Kidney (tissue), 14 donors: ENCODE data around the gene WDSUB1. TPM values are rescaled to one million over a fixed set of nuclear protein-coding genes. Genes with fewer than 3 reads are reported as not detected.

Source experiments
- DNase-seq, 5 donors: peaks; one replicate each; pipeline ENCODE4 v3.0.0-alpha.2; 2013 to 2020
- FAIRE-seq: peaks from 2 replicates; lab custom pipeline; 2012; peaks lifted over from hg19 to GRCh38; lab: Jason Lieb, UNC
- H3K27ac ChIP-seq, 2 donors: one replicate each; pipeline ENCODE4 v1.7.0; 2013; ENCODE audit warnings: low read depth in 2 of 2, low read length in 2 of 2, inconsistent platforms in 1 of 2
- H3K27me3 ChIP-seq: one replicate; pipeline ENCODE4 v1.7.1; 2013; ENCODE audit warnings: low read length, inconsistent platforms; ENCODE audit not compliant: control insufficient read depth, insufficient read depth
- H3K36me3 ChIP-seq, 3 donors: one replicate each; pipeline versions ENCODE4 v1.7.0 to v1.7.1; 2013; ENCODE audit warnings: low read length in 3 of 3, control low read depth in 1 of 3, inconsistent platforms in 1 of 3; ENCODE audit not compliant: insufficient read depth in 3 of 3, control insufficient read depth in 2 of 3
- H3K4me1 ChIP-seq, 3 donors: one replicate each; pipeline versions ENCODE4 v1.7.0 to v1.7.1; 2013; ENCODE audit warnings: low read length in 3 of 3, inconsistent platforms in 1 of 3, low read depth in 1 of 3; ENCODE audit not compliant: control insufficient read depth in 2 of 3, insufficient read depth in 2 of 3
- H3K4me3 ChIP-seq, 3 donors: one replicate each; pipeline versions ENCODE4 v1.7.0 to v1.8.1; 2013; ENCODE audit warnings: low read length in 3 of 3, control low read depth in 1 of 3, inconsistent platforms in 1 of 3
- H3K9ac ChIP-seq, 3 donors: one replicate each; pipeline versions ENCODE4 v1.7.0 to v1.7.1; 2013; ENCODE audit warnings: low read length in 3 of 3, control low read depth in 1 of 3, inconsistent platforms in 1 of 3
- H3K9me3 ChIP-seq, 3 donors: one replicate each; pipeline versions ENCODE4 v1.7.0 to v1.7.1; 2013; ENCODE audit warnings: low read length in 3 of 3, control low read depth in 1 of 3, inconsistent platforms in 1 of 3; ENCODE audit not compliant: control insufficient read depth in 2 of 3, insufficient read depth in 1 of 3
- intact Hi-C: fragments of 100-400 bp; cut with DNase I; formaldehyde crosslinking; loops from one replicate; pipeline ENCODE4 v1.11.1; 2022
- polyA plus RNA-seq: library from polyadenylated mRNA; stranded (reverse); fragments of 350-450 nt; fragmentation: Illumina TruSeq; extraction: RNeasy Lipid Tissue Mini Kit (QIAGEN cat#74804); gene quantifications from one replicate; pipeline ENCODE4 v1.2.3, GENCODE V29; 2014; ENCODE audit warnings: low read depth, low replicate concordance; ENCODE audit not compliant: insufficient read depth
- total RNA-seq: library from RNA; stranded (reverse); fragmentation: NEBNext Ultra II Directional; extraction: Animal tissue kit (Norgen Biotek cat#: 25700); gene quantifications from one replicate; pipeline ENCODE4 v1.2.1, GENCODE V29; 2021
- TF ChIP-seq, protein P1 (sequence below): IDR thresholded peaks from 3 replicates; pipeline ENCODE4 v1.5.1; 2012; ENCODE audit warnings: mild to moderate bottlenecking, moderate library complexity, borderline replicate concordance; ENCODE audit not compliant: insufficient read depth; ENCODE audit errors: extremely low read depth
- donor health status: control.
- donor health status: control.
- donor health status: control.
- donor health status: control.
- donor health status: control.
- donor health status: DM: yes; HTN: yes; CAD: no.
- donor health status: Normal renal cell carcinoma (clear cell type).

Gene WDSUB1
- total and polyA plus RNA-seq, 2 donors from 2014 or later, result 11.6 to 22.1 TPM

DNA sequence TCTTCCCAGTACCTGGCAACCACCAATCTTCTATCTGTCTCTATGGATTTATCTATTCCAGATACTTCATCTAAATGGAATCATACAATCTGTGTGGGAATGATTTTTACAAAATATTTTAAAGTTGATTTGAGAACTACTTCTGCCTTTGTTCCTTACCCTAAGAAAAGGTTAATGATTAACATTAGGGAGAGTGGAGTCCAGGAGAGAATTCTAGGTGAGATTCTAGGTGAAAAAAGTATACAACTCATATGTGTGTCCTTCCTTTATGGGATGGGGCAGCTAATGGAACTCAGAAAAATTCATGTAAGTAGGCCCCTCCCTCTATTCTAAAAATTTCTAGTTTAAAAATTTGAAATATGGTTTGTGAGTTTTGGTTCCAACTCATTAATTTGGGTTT lies 35.9 kb upstream of the WDSUB1 start:
- Histone ChIP-seq H3K9me3 (no peaks in the 10 kb centered on the region), H3K9ac (no peak overlapping the region), H3K36me3 (peaks cover 0 to 3% (median 3%) of the 10 kb centered on the region in 3 donors), H3K27ac (no peak overlapping the region), H3K27me3 (no peaks in the 10 kb centered on the region), H3K4me1 (peaks cover 0 to 10% (median 0%) of the 10 kb centered on the region in 3 donors), H3K4me3 (no peak overlapping the region)
- DNase-seq (no peak), FAIRE-seq (no peak)
- intact Hi-C loops, result no loop called here
- TF ChIP-seq, protein P1, sequence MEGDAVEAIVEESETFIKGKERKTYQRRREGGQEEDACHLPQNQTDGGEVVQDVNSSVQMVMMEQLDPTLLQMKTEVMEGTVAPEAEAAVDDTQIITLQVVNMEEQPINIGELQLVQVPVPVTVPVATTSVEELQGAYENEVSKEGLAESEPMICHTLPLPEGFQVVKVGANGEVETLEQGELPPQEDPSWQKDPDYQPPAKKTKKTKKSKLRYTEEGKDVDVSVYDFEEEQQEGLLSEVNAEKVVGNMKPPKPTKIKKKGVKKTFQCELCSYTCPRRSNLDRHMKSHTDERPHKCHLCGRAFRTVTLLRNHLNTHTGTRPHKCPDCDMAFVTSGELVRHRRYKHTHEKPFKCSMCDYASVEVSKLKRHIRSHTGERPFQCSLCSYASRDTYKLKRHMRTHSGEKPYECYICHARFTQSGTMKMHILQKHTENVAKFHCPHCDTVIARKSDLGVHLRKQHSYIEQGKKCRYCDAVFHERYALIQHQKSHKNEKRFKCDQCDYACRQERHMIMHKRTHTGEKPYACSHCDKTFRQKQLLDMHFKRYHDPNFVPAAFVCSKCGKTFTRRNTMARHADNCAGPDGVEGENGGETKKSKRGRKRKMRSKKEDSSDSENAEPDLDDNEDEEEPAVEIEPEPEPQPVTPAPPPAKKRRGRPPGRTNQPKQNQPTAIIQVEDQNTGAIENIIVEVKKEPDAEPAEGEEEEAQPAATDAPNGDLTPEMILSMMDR, result no peak

GRCh38 chr2:159317392-159318088 lies 31.0 kb upstream of the WDSUB1 start:
- peaks cover 3 to 7% (median 4%) of the 10 kb centered on the region in 3 donors for H3K36me3 ChIP-seq
- H3K9ac ChIP-seq, result no peak overlapping the region
- no peak overlapping the region for H3K4me3 ChIP-seq
- peaks cover 0 to 11% (median 0%) of the 10 kb centered on the region in 3 donors for H3K4me1 ChIP-seq
- H3K9me3 ChIP-seq, result no peaks in the 10 kb centered on the region
- H3K27ac ChIP-seq, result no peak overlapping the region
- intact Hi-C loops, result no loop called here
- DNase-seq (no peak), FAIRE-seq (no peak)
- H3K27me3 ChIP-seq, result no peaks in the 10 kb centered on the region
- TF ChIP-seq, protein P1, result no peak

- H3K27me3 ChIP-seq, result no peaks in the 10 kb centered on the region
- no peaks in the 10 kb centered on the region for H3K9me3 ChIP-seq
- no peak for DNase-seq
- no peak overlapping the region for H3K9ac ChIP-seq
- intact Hi-C loops, result no loop called here
- no peak overlapping the region for H3K27ac ChIP-seq
- no peaks in the 10 kb centered on the region for H3K36me3 ChIP-seq
- FAIRE-seq, result no peak
- H3K4me1 ChIP-seq, result no peaks in the 10 kb centered on the region
- TF ChIP-seq, protein P1, result no peak
- H3K4me3 ChIP-seq, result no peak overlapping the region
These were observed 21.4 kb upstream of the WDSUB1 start for GRCh38 chr2:159307942-159308341.

DNA sequence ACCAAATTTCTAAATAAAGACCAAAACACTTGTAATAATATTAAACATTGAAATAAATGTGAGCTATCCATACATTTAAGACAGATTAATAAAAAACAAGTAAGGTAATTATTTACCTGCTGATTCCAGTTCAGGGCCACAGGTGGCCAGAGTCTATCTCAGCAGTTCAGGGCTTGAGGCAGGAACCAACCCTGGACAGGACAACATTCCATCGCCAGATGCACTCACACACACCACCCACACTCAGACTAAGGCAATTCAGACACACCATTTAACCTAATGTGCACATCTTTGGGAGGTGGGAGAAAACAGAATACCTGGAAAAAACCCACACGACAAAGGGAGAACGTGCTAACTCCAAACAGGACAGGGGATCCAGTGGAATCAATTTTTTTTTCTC lies 14.1 kb upstream of the WDSUB1 start:
- intact Hi-C loops, result no loop called here
- Histone ChIP-seq H3K4me3 (peak overlapping the region in 1 of 3 donors; percentile 36), H3K9me3 (no peaks in the 10 kb centered on the region), H3K27ac (no peak overlapping the region), H3K4me1 (peaks cover 0 to 3% (median 2%) of the 10 kb centered on the region in 3 donors), H3K9ac (no peak overlapping the region), H3K27me3 (no peaks in the 10 kb centered on the region), H3K36me3 (no peaks in the 10 kb centered on the region)
- DNase-seq (peak in 1 of 5 donors; percentile 12), FAIRE-seq (no peak)
- TF ChIP-seq, protein P1, result no peak
